ENCODE results near the gene ZNF789.

DNA sequence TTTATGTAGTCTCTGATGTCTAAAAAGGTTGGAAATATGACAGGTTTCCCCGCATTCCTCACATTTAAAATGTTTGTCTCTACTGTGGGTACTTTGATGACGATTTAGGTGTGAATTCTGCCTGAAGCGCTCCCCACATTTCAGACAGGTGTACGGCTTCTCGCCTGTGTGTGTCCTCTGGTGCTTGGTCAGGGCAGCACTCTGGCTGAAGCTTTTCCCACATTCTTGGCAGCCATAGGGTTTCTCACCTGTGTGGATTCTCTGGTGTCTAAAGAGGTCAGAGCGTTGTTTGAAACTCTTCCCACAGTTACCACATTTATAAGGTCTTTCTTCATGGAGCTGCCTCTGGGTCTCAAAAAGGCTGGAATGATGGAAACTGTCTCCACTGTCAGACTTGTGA, 21.1 kb downstream of the ZNF789 start:
- TF ChIP-seq CTCF (IDR thresholded peaks at IDR 0.05; ENCODE audit: extremely low read depth in 1 of 2, insufficient read depth in 1 of 2, low read depth in 1 of 2, low read length in 2 of 2) = no peak
- TF ChIP-seq MYC (IDR thresholded peaks at IDR 0.05; ENCODE audit: low read depth, low read length) = no peak
- TF ChIP-seq POLR2A (IDR thresholded peaks at IDR 0.05; ENCODE audit: low read depth, low read length) = no peak
